Measurements from ENCODE around the gene NCAPD3. TPM values are rescaled to one million over a fixed set of nuclear protein-coding genes. Genes with fewer than 3 reads are reported as not detected.

Gene NCAPD3
- total and polyA plus RNA-seq, 9 of the 15 experiments (the other 6 are each of a cell fraction or from before 2014, with no cell fraction given): 23.6 to 80.6 (median 58.6) TPM

- TF ChIP-seq ARID4B (CRISPR knock-in tag; IDR thresholded peaks at IDR 0.05): no peak
- TF ChIP-seq NR1H2 (CRISPR knock-in tag; IDR thresholded peaks at IDR 0.05): no peak
- no peak for TF ChIP-seq ZNF785 (CRISPR knock-in tag; IDR thresholded peaks at IDR 0.05)
- TF ChIP-seq KLF13 (tag; IDR thresholded peaks at IDR 0.05; ENCODE audit: borderline replicate concordance, low read depth): no peak
- no peak for TF ChIP-seq NUFIP1 (IDR thresholded peaks at IDR 0.05; ENCODE audit: partially characterized antibody)
- TF ChIP-seq ZNF408 (CRISPR knock-in tag; IDR thresholded peaks at IDR 0.05; ENCODE audit: low read depth): no peak
- TF ChIP-seq FOXK1 (CRISPR knock-in tag; IDR thresholded peaks at IDR 0.05; ENCODE audit: borderline replicate concordance): no peak
- TF ChIP-seq CREB1 (IDR thresholded peaks at IDR 0.05): peak; percentile 77
- peak; percentile 71; the same call in 1 of the 2 replicates for TF ChIP-seq CREB1 (CRISPR knock-in tag; IDR thresholded peaks at IDR 0.05)
- peak; percentile 99 for TF ChIP-seq CXXC5 (CRISPR knock-in tag; IDR thresholded peaks at IDR 0.05)
- no peak for TF ChIP-seq NFRKB (IDR thresholded peaks at IDR 0.05; ENCODE audit: low read depth)
- no peak for TF ChIP-seq POLR3G (IDR thresholded peaks at IDR 0.05; ENCODE audit: extremely low read depth, insufficient read length, insufficient replicate concordance)
- TF ChIP-seq KDM5B (IDR thresholded peaks at IDR 0.05; ENCODE audit: insufficient replicate concordance, low read depth, low read length): peak; percentile 85
- TF ChIP-seq HEY1 (CRISPR knock-in tag; IDR thresholded peaks at IDR 0.05; ENCODE audit: borderline replicate concordance): no peak
- no peak for TF ChIP-seq ZBED1 (IDR thresholded peaks at IDR 0.05)
- TF ChIP-seq KLF16 (IDR thresholded peaks at IDR 0.05): no peak
- no peak for TF ChIP-seq CREB5 (CRISPR knock-in tag; IDR thresholded peaks at IDR 0.05)
- no peak for TF ChIP-seq POLR2B (IDR thresholded peaks at IDR 0.05; ENCODE audit: low read depth, partially characterized antibody)
- no peak for TF ChIP-seq HNRNPL (IDR thresholded peaks at IDR 0.05; ENCODE audit: low read depth, low read length)
- no peak for TF ChIP-seq HDAC6 (IDR thresholded peaks at IDR 0.05; ENCODE audit: low read depth, low read length)
- no peak for TF ChIP-seq USF1 (CRISPR knock-in tag; IDR thresholded peaks at IDR 0.05)
- no peak for TF ChIP-seq MXD1 (CRISPR knock-in tag; IDR thresholded peaks at IDR 0.05; ENCODE audit: borderline replicate concordance, poor library complexity, severe bottlenecking)
- TF ChIP-seq IRF2 (CRISPR knock-in tag; IDR thresholded peaks at IDR 0.05): no peak
Observed at GRCh38 chr11:134253188-134253993, 29.6 kb upstream of the NCAPD3 start, which contains the start of the genes ACAD8 and THYN1 (continued).
